SK-N-MC (cell line): Measurements from ENCODE around the gene S100A6.

Experiments used
- DNase-seq: peaks from one replicate; pipeline ENCODE4 v3.0.0-alpha.2; 2011; ENCODE audit warnings: low read depth, low spot score
- H3K27ac ChIP-seq: fragments of 200-600 bp; sonication (generic); 2 replicates; pipeline ENCODE4 v1.5.1; 2016; ENCODE audit warnings: mixed run types
- H3K36me3 ChIP-seq: fragments of 200-600 bp; sonication (generic); 2 replicates; pipeline ENCODE4 v1.6.1; 2017; ENCODE audit warnings: antibody characterized with exemption, low read length, mixed read lengths; ENCODE audit not compliant: insufficient read depth
- H3K4me3 ChIP-seq: fragments of 200-600 bp; sonication (generic); 2 replicates; pipeline ENCODE4 v1.5.1; 2016
- H3K9ac ChIP-seq: fragments of 200-600 bp; sonication (generic); 2 replicates; pipeline ENCODE4 v1.8.0; 2017; ENCODE audit warnings: mixed run types, mixed read lengths; ENCODE audit not compliant: insufficient read length
- H3K9me3 ChIP-seq: fragments of 200-600 bp; sonication (generic); 2 replicates; pipeline ENCODE4 v1.6.1; 2017; ENCODE audit warnings: low read depth, mild to moderate bottlenecking, antibody characterized with exemption, low read length, moderate library complexity, mixed read lengths
- EZH2 ChIP-seq: fragments of 200-600 bp; sonication (generic); IDR thresholded peaks from one replicate; pipeline ENCODE4 v1.6.1; 2017; ENCODE audit warnings: antibody characterized with exemption
- FOXP2 ChIP-seq: optimal IDR thresholded peaks from 2 replicates; pipeline ENCODE3; 2011; ENCODE audit warnings: mild to moderate bottlenecking, moderate library complexity; ENCODE audit not compliant: insufficient read depth; ENCODE audit errors: extremely low read length, control extremely low read depth
- POLR2AphosphoS5 ChIP-seq: IDR thresholded peaks from 2 replicates; pipeline ENCODE4 v1.6.1; 2012; ENCODE audit warnings: mild to moderate bottlenecking, low read depth, low read length, borderline replicate concordance

Gene S100A6

GRCh38 chr1:153487707-153488106 lies 48.1 kb downstream of the S100A6 start:
- Histone ChIP-seq H3K36me3 (no peaks in the 10 kb centered on the region), H3K9me3 (no peaks in the 10 kb centered on the region), H3K4me3 (no peak overlapping the region), H3K27ac (no peak overlapping the region), H3K9ac (no peak overlapping the region)
- no peak for TF ChIP-seq EZH2
- TF ChIP-seq POLR2AphosphoS5: no peak
- TF ChIP-seq FOXP2: no peak
- DNase-seq: no peak

GRCh38 chr1:153485863-153486262 lies 49.9 kb downstream of the S100A6 start:
- Histone ChIP-seq H3K27ac (no peak overlapping the region), H3K9ac (no peak overlapping the region), H3K36me3 (no peaks in the 10 kb centered on the region), H3K9me3 (no peaks in the 10 kb centered on the region), H3K4me3 (no peak overlapping the region)
- DNase-seq: no peak
- TF ChIP-seq FOXP2 (no peak), POLR2AphosphoS5 (no peak), EZH2 (no peak)
